ENCODE measurements around the gene CUX1. TPM values are rescaled to one million over a fixed set of nuclear protein-coding genes. Genes with fewer than 3 reads are reported as not detected.
A peak's percentile ranks its signal among the peaks of the same experiment; 100 is the strongest.

The CUX1 gene
- total and polyA plus RNA-seq, 10 of the 15 experiments (the other 5 are each of a cell fraction or from before 2014, with no cell fraction given), result 6.1 to 48.6 (median 25.9) TPM

DNA sequence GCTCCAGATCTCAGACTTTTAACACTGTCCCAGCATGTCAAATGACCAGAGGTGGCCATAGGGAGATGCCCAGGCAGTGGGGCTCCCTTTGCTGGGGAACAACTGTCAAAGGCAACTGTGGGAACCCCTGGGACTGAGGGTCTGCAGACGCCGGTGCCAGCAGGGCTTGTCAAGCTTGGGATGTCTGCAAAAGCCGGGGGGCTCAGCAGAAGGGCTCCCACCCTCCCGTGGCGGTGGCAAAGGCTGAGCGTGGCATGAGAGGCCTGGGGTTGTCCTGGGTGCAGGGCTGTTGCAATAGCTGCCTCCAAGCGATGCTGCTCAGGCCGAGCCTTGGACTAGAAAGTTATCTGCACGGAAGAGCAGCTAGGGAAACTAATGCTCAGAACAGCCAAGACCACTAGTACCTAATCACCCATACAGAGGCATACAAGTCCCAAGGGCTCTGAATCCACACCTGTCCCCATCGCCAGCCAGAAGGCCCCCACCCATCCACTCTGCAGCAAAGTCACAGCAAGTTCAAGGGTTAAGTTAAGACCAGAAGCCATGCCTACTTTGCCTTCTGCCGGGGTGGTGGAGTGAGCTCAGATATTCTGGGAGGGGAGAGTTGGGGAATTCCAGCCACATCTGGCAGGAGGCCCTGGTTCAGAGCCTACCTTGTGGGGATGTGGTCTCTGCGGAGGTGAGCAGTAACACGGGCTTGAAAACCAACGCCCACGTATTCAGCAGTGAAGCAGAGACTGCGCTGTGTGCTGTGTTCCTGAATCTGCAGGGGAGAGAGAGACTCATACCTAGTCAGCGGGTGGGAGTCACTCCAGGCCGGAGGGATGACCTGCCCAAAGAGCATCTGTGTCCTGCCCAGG, 473.9 kb downstream of the CUX1 start (continued):
- TF ChIP-seq, protein P1, sequence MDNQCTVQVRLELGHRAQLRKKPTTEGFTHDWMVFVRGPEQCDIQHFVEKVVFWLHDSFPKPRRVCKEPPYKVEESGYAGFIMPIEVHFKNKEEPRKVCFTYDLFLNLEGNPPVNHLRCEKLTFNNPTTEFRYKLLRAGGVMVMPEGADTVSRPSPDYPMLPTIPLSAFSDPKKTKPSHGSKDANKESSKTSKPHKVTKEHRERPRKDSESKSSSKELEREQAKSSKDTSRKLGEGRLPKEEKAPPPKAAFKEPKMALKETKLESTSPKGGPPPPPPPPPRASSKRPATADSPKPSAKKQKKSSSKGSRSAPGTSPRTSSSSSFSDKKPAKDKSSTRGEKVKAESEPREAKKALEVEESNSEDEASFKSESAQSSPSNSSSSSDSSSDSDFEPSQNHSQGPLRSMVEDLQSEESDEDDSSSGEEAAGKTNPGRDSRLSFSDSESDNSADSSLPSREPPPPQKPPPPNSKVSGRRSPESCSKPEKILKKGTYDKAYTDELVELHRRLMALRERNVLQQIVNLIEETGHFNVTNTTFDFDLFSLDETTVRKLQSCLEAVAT (IDR thresholded peaks at IDR 0.05), result 0 out of 2 replicates have a peak, but pooled peaks have one; percentile 32
- peak; percentile 60; the same call in 1 of the 2 replicates for TF ChIP-seq POLR2AphosphoS5 (IDR thresholded peaks at IDR 0.05; ENCODE audit: low read length)
- peak; percentile 78 for TF ChIP-seq MEF2B (IDR thresholded peaks at IDR 0.05; ENCODE audit: partially characterized antibody, poor library complexity, severe bottlenecking)
- TF ChIP-seq, protein P2, sequence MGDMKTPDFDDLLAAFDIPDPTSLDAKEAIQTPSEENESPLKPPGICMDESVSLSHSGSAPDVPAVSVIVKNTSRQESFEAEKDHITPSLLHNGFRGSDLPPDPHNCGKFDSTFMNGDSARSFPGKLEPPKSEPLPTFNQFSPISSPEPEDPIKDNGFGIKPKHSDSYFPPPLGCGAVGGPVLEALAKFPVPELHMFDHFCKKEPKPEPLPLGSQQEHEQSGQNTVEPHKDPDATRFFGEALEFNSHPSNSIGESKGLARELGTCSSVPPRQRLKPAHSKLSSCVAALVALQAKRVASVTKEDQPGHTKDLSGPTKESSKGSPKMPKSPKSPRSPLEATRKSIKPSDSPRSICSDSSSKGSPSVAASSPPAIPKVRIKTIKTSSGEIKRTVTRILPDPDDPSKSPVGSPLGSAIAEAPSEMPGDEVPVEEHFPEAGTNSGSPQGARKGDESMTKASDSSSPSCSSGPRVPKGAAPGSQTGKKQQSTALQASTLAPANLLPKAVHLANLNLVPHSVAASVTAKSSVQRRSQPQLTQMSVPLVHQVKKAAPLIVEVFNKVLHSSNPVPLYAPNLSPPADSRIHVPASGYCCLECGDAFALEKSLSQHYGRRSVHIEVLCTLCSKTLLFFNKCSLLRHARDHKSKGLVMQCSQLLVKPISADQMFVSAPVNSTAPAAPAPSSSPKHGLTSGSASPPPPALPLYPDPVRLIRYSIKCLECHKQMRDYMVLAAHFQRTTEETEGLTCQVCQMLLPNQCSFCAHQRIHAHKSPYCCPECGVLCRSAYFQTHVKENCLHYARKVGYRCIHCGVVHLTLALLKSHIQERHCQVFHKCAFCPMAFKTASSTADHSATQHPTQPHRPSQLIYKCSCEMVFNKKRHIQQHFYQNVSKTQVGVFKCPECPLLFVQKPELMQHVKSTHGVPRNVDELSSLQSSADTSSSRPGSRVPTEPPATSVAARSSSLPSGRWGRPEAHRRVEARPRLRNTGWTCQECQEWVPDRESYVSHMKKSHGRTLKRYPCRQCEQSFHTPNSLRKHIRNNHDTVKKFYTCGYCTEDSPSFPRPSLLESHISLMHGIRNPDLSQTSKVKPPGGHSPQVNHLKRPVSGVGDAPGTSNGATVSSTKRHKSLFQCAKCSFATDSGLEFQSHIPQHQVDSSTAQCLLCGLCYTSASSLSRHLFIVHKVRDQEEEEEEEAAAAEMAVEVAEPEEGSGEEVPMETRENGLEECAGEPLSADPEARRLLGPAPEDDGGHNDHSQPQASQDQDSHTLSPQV (IDR thresholded peaks at IDR 0.05), result no peak
- TF ChIP-seq, protein P3, sequence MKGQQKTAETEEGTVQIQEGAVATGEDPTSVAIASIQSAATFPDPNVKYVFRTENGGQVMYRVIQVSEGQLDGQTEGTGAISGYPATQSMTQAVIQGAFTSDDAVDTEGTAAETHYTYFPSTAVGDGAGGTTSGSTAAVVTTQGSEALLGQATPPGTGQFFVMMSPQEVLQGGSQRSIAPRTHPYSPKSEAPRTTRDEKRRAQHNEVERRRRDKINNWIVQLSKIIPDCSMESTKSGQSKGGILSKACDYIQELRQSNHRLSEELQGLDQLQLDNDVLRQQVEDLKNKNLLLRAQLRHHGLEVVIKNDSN (IDR thresholded peaks at IDR 0.05; ENCODE audit: borderline replicate concordance, extremely low read length, insufficient read depth, low read depth, low read length), result no peak
- TF ChIP-seq CBX5 (IDR thresholded peaks at IDR 0.05; ENCODE audit: low read depth), result no peak
- no peak for TF ChIP-seq CBX3 (IDR thresholded peaks at IDR 0.05; ENCODE audit: borderline replicate concordance, low read depth)
- no peak for TF ChIP-seq CHD1 (IDR thresholded peaks at IDR 0.05; ENCODE audit: low read depth, low read length)
- no peak for TF ChIP-seq KDM1A (IDR thresholded peaks at IDR 0.05; ENCODE audit: borderline replicate concordance)
- TF ChIP-seq HDGF (IDR thresholded peaks at IDR 0.05), result no peak
- no peak for TF ChIP-seq MTA3 (IDR thresholded peaks at IDR 0.05; ENCODE audit: borderline replicate concordance, low read length)
- no peak for TF ChIP-seq MYB (IDR thresholded peaks at IDR 0.05; ENCODE audit: borderline replicate concordance, low read depth, low read length)
- TF ChIP-seq ZNF207 (IDR thresholded peaks at IDR 0.05; ENCODE audit: borderline replicate concordance), result no peak
- peak; percentile 85 for TF ChIP-seq MEF2A (IDR thresholded peaks at IDR 0.05; ENCODE audit: insufficient read depth, low read depth, low read length)
- TF ChIP-seq SPI1 (IDR thresholded peaks at IDR 0.05; ENCODE audit: borderline replicate concordance, insufficient read depth, low read depth, low read length), result no peak
- TF ChIP-seq RFX5 (IDR thresholded peaks at IDR 0.05; ENCODE audit: low read depth, low read length), result no peak
- TF ChIP-seq, protein P4, sequence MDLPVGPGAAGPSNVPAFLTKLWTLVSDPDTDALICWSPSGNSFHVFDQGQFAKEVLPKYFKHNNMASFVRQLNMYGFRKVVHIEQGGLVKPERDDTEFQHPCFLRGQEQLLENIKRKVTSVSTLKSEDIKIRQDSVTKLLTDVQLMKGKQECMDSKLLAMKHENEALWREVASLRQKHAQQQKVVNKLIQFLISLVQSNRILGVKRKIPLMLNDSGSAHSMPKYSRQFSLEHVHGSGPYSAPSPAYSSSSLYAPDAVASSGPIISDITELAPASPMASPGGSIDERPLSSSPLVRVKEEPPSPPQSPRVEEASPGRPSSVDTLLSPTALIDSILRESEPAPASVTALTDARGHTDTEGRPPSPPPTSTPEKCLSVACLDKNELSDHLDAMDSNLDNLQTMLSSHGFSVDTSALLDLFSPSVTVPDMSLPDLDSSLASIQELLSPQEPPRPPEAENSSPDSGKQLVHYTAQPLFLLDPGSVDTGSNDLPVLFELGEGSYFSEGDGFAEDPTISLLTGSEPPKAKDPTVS (IDR thresholded peaks at IDR 0.05; ENCODE audit: low read depth, low read length), result no peak
- TF ChIP-seq RAD51 (IDR thresholded peaks at IDR 0.05), result no peak
- no peak for TF ChIP-seq SMARCA5 (IDR thresholded peaks at IDR 0.05)
- TF ChIP-seq SUZ12 (IDR thresholded peaks at IDR 0.05; ENCODE audit: unreplicated experiment), result no peak
- no peak for TF ChIP-seq ASH2L (IDR thresholded peaks at IDR 0.05; ENCODE audit: borderline replicate concordance, low read depth)
- TF ChIP-seq ZBED1 (IDR thresholded peaks at IDR 0.05; ENCODE audit: borderline replicate concordance), result peak; percentile 57; the same call in 1 of the 2 replicates
